Measurements from ENCODE around the gene UCK1. TPM values are rescaled to one million over a fixed set of nuclear protein-coding genes. Genes with fewer than 3 reads are reported as not detected.

UCK1 gene
- total RNA-seq, 1 donor from 2014 or later: 22.4 TPM

DNA sequence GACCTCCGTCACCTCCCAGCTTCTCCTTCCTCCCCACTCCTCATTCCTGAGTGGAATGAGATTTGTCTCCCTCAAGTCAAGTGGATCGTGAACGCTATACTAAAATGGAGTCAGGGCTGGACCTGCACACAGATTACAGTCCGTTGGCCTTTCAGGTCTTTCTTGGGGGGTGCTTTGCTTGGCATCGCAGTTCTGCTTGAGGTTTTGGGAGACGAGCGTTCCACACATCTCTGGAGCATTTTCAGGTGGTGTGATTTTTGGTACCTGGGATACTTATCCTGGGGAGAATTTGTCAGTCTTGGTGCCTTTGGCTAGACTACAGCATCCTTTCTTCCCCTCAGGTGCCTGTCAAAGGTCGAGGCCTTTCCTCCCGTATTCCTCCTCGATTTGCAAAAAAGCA is 52.2 kb downstream of the UCK1 start:
- TF ChIP-seq, protein P1, sequence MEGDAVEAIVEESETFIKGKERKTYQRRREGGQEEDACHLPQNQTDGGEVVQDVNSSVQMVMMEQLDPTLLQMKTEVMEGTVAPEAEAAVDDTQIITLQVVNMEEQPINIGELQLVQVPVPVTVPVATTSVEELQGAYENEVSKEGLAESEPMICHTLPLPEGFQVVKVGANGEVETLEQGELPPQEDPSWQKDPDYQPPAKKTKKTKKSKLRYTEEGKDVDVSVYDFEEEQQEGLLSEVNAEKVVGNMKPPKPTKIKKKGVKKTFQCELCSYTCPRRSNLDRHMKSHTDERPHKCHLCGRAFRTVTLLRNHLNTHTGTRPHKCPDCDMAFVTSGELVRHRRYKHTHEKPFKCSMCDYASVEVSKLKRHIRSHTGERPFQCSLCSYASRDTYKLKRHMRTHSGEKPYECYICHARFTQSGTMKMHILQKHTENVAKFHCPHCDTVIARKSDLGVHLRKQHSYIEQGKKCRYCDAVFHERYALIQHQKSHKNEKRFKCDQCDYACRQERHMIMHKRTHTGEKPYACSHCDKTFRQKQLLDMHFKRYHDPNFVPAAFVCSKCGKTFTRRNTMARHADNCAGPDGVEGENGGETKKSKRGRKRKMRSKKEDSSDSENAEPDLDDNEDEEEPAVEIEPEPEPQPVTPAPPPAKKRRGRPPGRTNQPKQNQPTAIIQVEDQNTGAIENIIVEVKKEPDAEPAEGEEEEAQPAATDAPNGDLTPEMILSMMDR (conservative IDR thresholded peaks at IDR 0.05; ENCODE audit: low read depth, low read length): no peak
- no peak overlapping the region for H3K4me3 ChIP-seq (ENCODE audit: low read depth, low read length)
- DNase-seq (ENCODE audit: low read depth): no peak

DNA sequence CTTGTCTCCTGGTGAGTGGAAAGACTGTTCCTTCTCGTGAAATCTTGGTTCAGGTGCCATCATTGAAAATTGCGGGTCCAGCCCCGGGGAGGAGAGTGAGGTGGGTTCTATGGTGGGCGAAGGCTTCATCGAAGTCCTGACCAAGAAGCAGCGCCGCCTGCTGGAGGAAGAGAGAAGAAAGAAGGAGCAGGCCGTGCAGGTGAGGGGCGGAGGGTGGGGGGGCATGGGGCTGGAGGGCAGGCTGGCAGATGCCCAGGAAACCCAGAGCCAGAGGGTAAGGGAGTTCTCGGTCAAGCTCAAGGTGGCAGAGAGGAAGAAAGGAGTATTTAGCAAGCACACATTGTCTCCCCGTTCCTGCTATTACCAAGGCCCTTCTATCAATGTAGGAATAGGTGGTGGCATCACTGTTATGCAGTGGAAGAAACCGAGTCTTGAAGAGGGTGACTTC is 52.6 kb downstream of the UCK1 start:
- H3K4me3 ChIP-seq (ENCODE audit: low read depth, low read length): no peak overlapping the region
- no peak for DNase-seq (ENCODE audit: low read depth)
- TF ChIP-seq, protein P1 (conservative IDR thresholded peaks at IDR 0.05; ENCODE audit: low read depth, low read length): peak; percentile 55

DNA sequence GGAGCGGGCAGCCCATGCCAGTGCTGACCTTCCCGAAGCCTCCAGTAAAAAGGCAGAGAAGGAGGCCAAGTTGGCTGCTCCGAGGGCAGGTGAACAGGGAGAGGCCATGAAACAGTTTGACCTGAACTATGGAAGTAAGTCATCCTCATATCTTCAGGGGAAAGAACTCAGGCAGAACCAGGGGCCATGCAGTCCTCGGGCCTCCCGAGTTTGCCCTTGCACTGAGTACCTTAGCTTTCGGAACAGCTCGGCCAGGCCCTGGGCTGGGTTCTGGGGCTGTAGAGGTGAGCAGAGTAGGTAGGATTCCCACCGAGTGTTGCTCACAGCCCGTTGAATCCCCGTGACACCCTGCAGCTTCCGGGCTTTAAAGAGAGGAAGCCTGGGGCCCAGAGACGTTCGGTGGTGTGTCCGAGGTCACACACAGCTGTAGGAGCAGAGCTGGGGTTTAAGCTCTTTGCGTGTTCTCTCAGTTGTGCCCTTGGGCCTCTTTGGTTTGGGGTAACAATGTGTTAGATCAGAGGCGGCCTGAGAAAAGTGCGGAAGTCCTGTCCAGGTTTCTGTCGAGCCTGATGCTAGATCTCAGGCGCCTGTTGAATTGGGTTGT is 53.1 kb downstream of the UCK1 start:
- H3K4me3 ChIP-seq (ENCODE audit: low read depth, low read length): no peak overlapping the region

DNA sequence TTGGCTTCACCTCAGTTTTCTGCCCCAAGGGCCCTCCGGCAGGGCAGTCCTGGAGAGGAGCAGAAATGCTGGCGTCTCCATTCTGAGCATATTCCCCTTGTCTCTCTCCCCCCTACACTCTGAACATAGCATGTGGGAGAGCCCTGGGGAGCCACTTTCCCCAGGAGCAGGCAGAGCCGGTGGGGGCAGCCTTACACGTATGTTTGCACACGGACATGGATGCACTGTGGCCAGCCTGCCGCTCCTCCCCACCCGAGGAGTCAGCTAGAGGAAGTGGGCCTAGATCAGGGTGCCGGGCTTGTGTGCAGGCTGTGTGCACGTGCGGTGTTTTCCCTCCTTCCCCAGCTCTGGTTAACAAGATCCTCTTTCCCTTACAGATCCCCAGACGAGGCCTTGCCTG is 53.7 kb downstream of the UCK1 start:
- TF ChIP-seq, protein P1 (conservative IDR thresholded peaks at IDR 0.05; ENCODE audit: low read depth, low read length): no peak

More for the DNA sequence above, 53.1 kb downstream of the UCK1 start:
- TF ChIP-seq, protein P1 (conservative IDR thresholded peaks at IDR 0.05; ENCODE audit: low read depth, low read length): no peak
- no peak for DNase-seq (ENCODE audit: low read depth)

DNA sequence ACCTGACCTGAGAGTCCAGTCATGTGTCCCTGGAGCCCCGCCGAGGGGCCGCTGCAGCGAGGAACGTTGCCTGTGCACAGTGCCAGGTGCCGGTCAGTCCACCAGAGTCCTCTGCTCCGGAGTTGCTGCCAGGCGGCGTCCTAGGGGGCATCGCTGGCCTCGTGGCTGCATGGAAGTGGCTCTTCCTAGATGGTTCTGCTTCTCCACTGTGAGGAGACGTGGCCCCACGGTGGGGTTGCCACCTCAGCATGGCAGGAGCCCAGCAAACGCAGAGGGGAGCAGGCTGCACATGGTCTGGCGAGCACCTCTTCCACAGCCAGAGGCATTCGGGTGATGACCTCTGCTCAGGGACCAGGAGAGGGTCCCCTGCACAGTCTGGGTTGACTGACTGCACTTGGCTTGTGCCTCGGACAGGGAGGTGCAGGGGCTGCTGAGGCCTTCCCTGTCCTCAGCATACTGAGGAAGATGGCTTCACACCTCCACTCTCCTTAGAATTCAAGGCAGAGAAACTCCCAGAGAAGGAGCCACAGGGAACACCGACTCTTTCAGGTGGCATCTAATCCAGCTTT is 54.2 kb downstream of the UCK1 start:
- TF ChIP-seq, protein P1 (conservative IDR thresholded peaks at IDR 0.05; ENCODE audit: low read depth, low read length): no peak
- no peak for DNase-seq (ENCODE audit: low read depth)
- H3K4me3 ChIP-seq (ENCODE audit: low read depth, low read length): no peak overlapping the region

More for the DNA sequence above, 53.7 kb downstream of the UCK1 start:
- H3K4me3 ChIP-seq (ENCODE audit: low read depth, low read length): no peak overlapping the region
- DNase-seq (ENCODE audit: low read depth): no peak

DNA sequence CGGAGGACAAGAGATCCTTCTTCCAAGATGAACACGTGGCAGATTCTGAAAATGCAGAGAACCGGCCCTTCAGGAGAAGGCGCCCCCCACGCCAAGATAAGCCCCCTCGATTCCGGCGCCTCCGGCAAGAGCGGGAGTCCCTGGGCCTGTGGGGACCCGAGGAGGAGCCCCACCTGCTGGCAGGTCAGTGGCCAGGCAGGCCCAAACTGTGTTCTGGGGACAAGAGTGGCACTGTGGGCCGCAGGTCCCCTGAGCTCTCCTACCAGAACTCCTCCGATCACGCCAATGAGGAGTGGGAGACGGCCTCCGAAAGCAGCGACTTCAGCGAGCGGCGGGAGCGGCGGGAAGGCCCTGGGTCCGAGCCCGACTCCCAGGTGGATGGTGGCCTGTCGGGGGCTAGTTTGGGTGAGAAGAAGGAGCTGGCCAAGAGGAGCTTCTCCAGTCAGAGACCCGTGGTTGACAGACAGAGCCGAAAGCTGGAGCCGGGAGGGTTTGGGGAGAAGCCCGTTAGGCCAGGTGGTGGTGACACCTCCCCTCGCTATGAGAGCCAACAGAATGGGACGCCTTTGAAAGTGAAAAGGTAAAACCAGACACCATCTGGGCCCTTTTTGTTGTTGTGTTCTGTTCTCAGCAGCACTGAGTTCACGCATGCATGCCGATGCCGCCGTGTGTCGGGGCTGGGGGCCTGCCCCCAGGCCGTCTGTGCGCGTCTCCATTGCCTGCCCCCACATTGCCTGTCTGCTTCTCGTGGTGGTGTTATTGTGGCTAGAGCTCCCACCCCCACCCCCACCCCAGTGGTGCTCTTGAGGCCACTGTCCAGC is 54.9 kb downstream of the UCK1 start:
- TF ChIP-seq, protein P1 (conservative IDR thresholded peaks at IDR 0.05; ENCODE audit: low read depth, low read length): peak; percentile 54
- DNase-seq (ENCODE audit: low read depth): no peak
- H3K4me3 ChIP-seq (ENCODE audit: low read depth, low read length): no peak overlapping the region
